Trophoblast cell (in vitro differentiated cells and primary cell): Measurements from ENCODE around the gene EXOC8.
A peak's percentile ranks its signal among the peaks of the same experiment; 100 is the strongest.

Source experiments
- DNase-seq, 2 donors: peaks; one replicate each; pipeline ENCODE4 v3.0.0-alpha.2; 2016
- H2AFZ ChIP-seq: 2 replicates; pipeline ENCODE4 v1.6.1; 2013; ENCODE audit warnings: low read length, moderate library complexity, mild to moderate bottlenecking; ENCODE audit not compliant: insufficient read depth, poor library complexity
- H2AK5ac ChIP-seq: 2 replicates; pipeline ENCODE4 v1.6.1; 2013; ENCODE audit warnings: mild to moderate bottlenecking, low read length
- H2BK120ac ChIP-seq: 2 replicates; pipeline ENCODE4 v1.6.1; 2013; ENCODE audit warnings: low read length, mild to moderate bottlenecking, moderate library complexity; ENCODE audit not compliant: insufficient read depth, poor library complexity
- H2BK12ac ChIP-seq: 2 replicates; pipeline ENCODE4 v1.6.1; 2013; ENCODE audit warnings: mild to moderate bottlenecking, low read length, moderate library complexity
- H2BK5ac ChIP-seq: 2 replicates; pipeline ENCODE4 v1.6.1; 2013; ENCODE audit warnings: low read length, low read depth, moderate library complexity, mild to moderate bottlenecking; ENCODE audit not compliant: poor library complexity
- H3K14ac ChIP-seq: 2 replicates; pipeline ENCODE4 v1.6.1; 2013; ENCODE audit warnings: mild to moderate bottlenecking, low read length
- H3K18ac ChIP-seq: 2 replicates; pipeline ENCODE4 v1.6.1; 2013; ENCODE audit warnings: mild to moderate bottlenecking, low read length
- H3K23ac ChIP-seq: 2 replicates; pipeline ENCODE4 v1.6.1; 2013; ENCODE audit warnings: low read length
- H3K27ac ChIP-seq: 2 replicates; pipeline ENCODE4 v1.5.1; 2013; ENCODE audit warnings: low read depth, mild to moderate bottlenecking, inconsistent platforms, low read length, moderate library complexity
- H3K27me3 ChIP-seq: 2 replicates; pipeline ENCODE4 v1.6.1; 2013; ENCODE audit warnings: inconsistent platforms, mild to moderate bottlenecking, low read length, moderate library complexity; ENCODE audit not compliant: insufficient read depth
- H3K36me3 ChIP-seq, 2 experiments: 1 replicate in 1 of 2; 2 replicates in 1 of 2; pipeline ENCODE4 v1.6.1; 2013; ENCODE audit warnings: low read length in 2 of 2, mild to moderate bottlenecking in 2 of 2, moderate library complexity in 1 of 2; ENCODE audit not compliant: insufficient read depth in 2 of 2, control insufficient read depth in 1 of 2
- H3K4ac ChIP-seq: 2 replicates; pipeline ENCODE4 v1.6.1; 2013; ENCODE audit warnings: low read depth, mild to moderate bottlenecking, low read length, moderate library complexity
- H3K4me1 ChIP-seq, 2 experiments: 1 replicate in 1 of 2; 2 replicates in 1 of 2; pipeline ENCODE4 v1.6.1; 2013; ENCODE audit warnings: low read length in 2 of 2, mild to moderate bottlenecking in 2 of 2, moderate library complexity in 1 of 2; ENCODE audit not compliant: insufficient read depth in 2 of 2, control insufficient read depth in 1 of 2
- H3K4me2 ChIP-seq: 2 replicates; pipeline ENCODE4 v1.6.1; 2013; ENCODE audit warnings: inconsistent platforms, mild to moderate bottlenecking, low read length, moderate library complexity
- H3K4me3 ChIP-seq: 2 replicates; pipeline ENCODE4 v1.5.1; 2013; ENCODE audit warnings: mild to moderate bottlenecking, low read depth, low read length, inconsistent platforms
- H3K79me1 ChIP-seq: one replicate; pipeline ENCODE4 v1.6.1; 2013; ENCODE audit warnings: low read length
- H3K79me2 ChIP-seq: 2 replicates; pipeline ENCODE4 v1.6.1; 2013; ENCODE audit warnings: low read length, mild to moderate bottlenecking; ENCODE audit not compliant: control insufficient read depth, insufficient read depth, poor library complexity
- H3K9ac ChIP-seq: 2 replicates; pipeline ENCODE4 v1.6.1; 2013; ENCODE audit warnings: mild to moderate bottlenecking, low read length
- H3K9me3 ChIP-seq: 2 replicates; pipeline ENCODE4 v1.6.1; 2013; ENCODE audit warnings: low read depth, mild to moderate bottlenecking, control low read depth, inconsistent platforms, low read length; ENCODE audit not compliant: insufficient read depth
- H4K12ac ChIP-seq: 2 replicates; pipeline ENCODE4 v1.6.1; 2013; ENCODE audit warnings: low read depth, mild to moderate bottlenecking, low read length, moderate library complexity
- H4K8ac ChIP-seq: 2 replicates; pipeline ENCODE4 v1.6.1; 2013; ENCODE audit warnings: low read depth, mild to moderate bottlenecking, low read length, moderate library complexity
- H4K91ac ChIP-seq: one replicate; pipeline ENCODE4 v1.6.1; 2013; ENCODE audit warnings: low read depth, mild to moderate bottlenecking, low read length, moderate library complexity
- WGBS: extraction: QIAGEN DNeasy Blood & Tissue Kit; methylation state at CpG from one replicate; pipeline ENCODE4 v1.1.7; 2013; ENCODE audit warnings: missing lambda C conversion rate; ENCODE audit not compliant: insufficient read length, insufficient coverage; ENCODE audit errors: extremely low coverage; 5-methylcytosine and 5-hydroxymethylcytosine counted together

Gene EXOC8

GRCh38 chr1:231317306-231318014 is 20.2 kb downstream of the EXOC8 start:
- H3K9ac ChIP-seq = no peak overlapping the region
- no CpG with 5 or more reads among the region's 44 CpGs for WGBS
- no peak overlapping the region for H4K12ac ChIP-seq

GRCh38 chr1:231315887-231316286 is 21.8 kb downstream of the EXOC8 start:
- Histone ChIP-seq H3K36me3 (no peaks in the 10 kb centered on the region), H2AFZ (no peak overlapping the region), H3K4me1 (no peaks in the 10 kb centered on the region), H3K18ac (no peak overlapping the region), H3K79me2 (no peaks in the 10 kb centered on the region), H3K14ac (no peak overlapping the region), H2BK12ac (no peak overlapping the region), H4K91ac (no peak overlapping the region), H3K9ac (no peak overlapping the region), H3K9me3 (peaks cover 3% of the 10 kb centered on the region), H3K79me1 (no peaks in the 10 kb centered on the region), H3K23ac (no peak overlapping the region), H2BK120ac (no peak overlapping the region), H4K8ac (no peak overlapping the region), H3K4me2 (no peak overlapping the region), H4K12ac (no peak overlapping the region), H3K27ac (no peak overlapping the region), H2AK5ac (no peak overlapping the region), H3K4me3 (no peak overlapping the region), H2BK5ac (no peak overlapping the region), H3K27me3 (no peaks in the 10 kb centered on the region), H3K4ac (no peak overlapping the region)
- peak; percentile 38 to 57 for DNase-seq
- no CpG with 5 or more reads among the region's 11 CpGs for WGBS

More at GRCh38 chr1:231317306-231318014, 20.2 kb downstream of the EXOC8 start:
- DNase-seq = no peak
- Histone ChIP-seq H3K23ac (no peak overlapping the region), H3K18ac (no peak overlapping the region), H2AFZ (no peak overlapping the region), H3K27ac (no peak overlapping the region), H3K14ac (no peak overlapping the region), H3K79me2 (no peaks in the 10 kb centered on the region), H2BK5ac (no peak overlapping the region), H4K8ac (no peak overlapping the region), H3K4me3 (no peak overlapping the region), H3K27me3 (no peaks in the 10 kb centered on the region), H3K4ac (no peak overlapping the region), H3K4me2 (no peak overlapping the region), H3K4me1 (no peaks in the 10 kb centered on the region), H3K79me1 (no peaks in the 10 kb centered on the region), H3K36me3 (no peaks in the 10 kb centered on the region), H3K9me3 (peaks cover 3% of the 10 kb centered on the region), H2BK12ac (no peak overlapping the region), H2BK120ac (no peak overlapping the region), H2AK5ac (no peak overlapping the region), H4K91ac (no peak overlapping the region)

- Histone ChIP-seq H3K9me3 (peaks cover 3% of the 10 kb centered on the region), H4K12ac (no peak overlapping the region), H2AK5ac (no peak overlapping the region), H3K79me2 (no peaks in the 10 kb centered on the region), H3K4me1 (no peaks in the 10 kb centered on the region), H3K18ac (no peak overlapping the region), H3K4me3 (no peak overlapping the region), H3K9ac (no peak overlapping the region), H3K27ac (no peak overlapping the region), H3K79me1 (no peaks in the 10 kb centered on the region), H2BK5ac (no peak overlapping the region), H3K4ac (no peak overlapping the region), H3K36me3 (no peaks in the 10 kb centered on the region), H3K27me3 (no peaks in the 10 kb centered on the region), H4K91ac (no peak overlapping the region), H3K4me2 (no peak overlapping the region), H3K14ac (no peak overlapping the region), H3K23ac (no peak overlapping the region), H4K8ac (no peak overlapping the region), H2AFZ (no peak overlapping the region), H2BK120ac (no peak overlapping the region), H2BK12ac (no peak overlapping the region)
- no CpG with 5 or more reads among the region's 4 CpGs for whole genome bisulfite sequencing
- no peak for DNase-seq
These were observed 24.0 kb downstream of the EXOC8 start for GRCh38 chr1:231313661-231314060.

GRCh38 chr1:231312432-231312788 is 25.2 kb downstream of the EXOC8 start:
- no CpG with 5 or more reads among the region's 5 CpGs for WGBS
- H3K79me2 ChIP-seq = no peaks in the 10 kb centered on the region

More at GRCh38 chr1:231312432-231312788, 25.2 kb downstream of the EXOC8 start:
- Histone ChIP-seq H3K27me3 (no peaks in the 10 kb centered on the region), H4K12ac (no peak overlapping the region), H3K14ac (no peak overlapping the region), H3K18ac (no peak overlapping the region), H3K9ac (no peak overlapping the region), H2AFZ (no peak overlapping the region), H3K4me3 (no peak overlapping the region), H4K8ac (no peak overlapping the region), H4K91ac (no peak overlapping the region), H3K23ac (no peak overlapping the region), H3K4me2 (no peak overlapping the region), H3K4ac (no peak overlapping the region), H3K27ac (no peak overlapping the region), H3K4me1 (no peaks in the 10 kb centered on the region), H2BK5ac (no peak overlapping the region), H2BK12ac (no peak overlapping the region), H3K36me3 (no peaks in the 10 kb centered on the region), H2BK120ac (no peak overlapping the region), H3K79me1 (no peaks in the 10 kb centered on the region), H3K9me3 (peaks cover 3% of the 10 kb centered on the region), H2AK5ac (no peak overlapping the region)
- no peak for DNase-seq
